ENCODE measurements around the gene LCP1. TPM values are rescaled to one million over a fixed set of nuclear protein-coding genes. Genes with fewer than 3 reads are reported as not detected.

The LCP1 gene
- total and polyA plus RNA-seq, 9 of the 15 experiments (the other 6 are each of a cell fraction or from before 2014, with no cell fraction given) = 83.0 to 255 (median 163) TPM

- TF ChIP-seq JUN (IDR thresholded peaks at IDR 0.05; ENCODE audit: borderline replicate concordance, low read depth, low read length) (no peak), JUN (CRISPR knock-in tag; IDR thresholded peaks at IDR 0.05; ENCODE audit: borderline replicate concordance) (no peak), MEF2A (IDR thresholded peaks at IDR 0.05; ENCODE audit: control insufficient read depth, low read depth, low read length) (no peak), ZBTB5 (IDR thresholded peaks at IDR 0.05) (no peak), SMARCC2 (IDR thresholded peaks at IDR 0.05; ENCODE audit: low read depth) (no peak), TRIM25 (IDR thresholded peaks at IDR 0.05; ENCODE audit: borderline replicate concordance) (no peak), PHTF2 (CRISPR knock-in tag; IDR thresholded peaks at IDR 0.05) (no peak), TBP (optimal IDR thresholded peaks at IDR 0.05; ENCODE audit: low read depth, low read length) (no peak), HEY1 (CRISPR knock-in tag; IDR thresholded peaks at IDR 0.05; ENCODE audit: borderline replicate concordance) (no peak), C11orf30 (IDR thresholded peaks at IDR 0.05; ENCODE audit: low read depth) (0 out of 2 replicates have a peak, but pooled peaks have one; percentile 7)
These were observed 56.7 kb downstream of the LCP1 start (continued) for GRCh38 chr13:46124967-46125933.

Data from K562 (cell line).